Measurements from ENCODE around the gene ATP8B4. TPM values are rescaled to one million over a fixed set of nuclear protein-coding genes. Genes with fewer than 3 reads are reported as not detected.

The ATP8B4 gene
- polyA plus RNA-seq, 1 donor, result 4.4 TPM

DNA sequence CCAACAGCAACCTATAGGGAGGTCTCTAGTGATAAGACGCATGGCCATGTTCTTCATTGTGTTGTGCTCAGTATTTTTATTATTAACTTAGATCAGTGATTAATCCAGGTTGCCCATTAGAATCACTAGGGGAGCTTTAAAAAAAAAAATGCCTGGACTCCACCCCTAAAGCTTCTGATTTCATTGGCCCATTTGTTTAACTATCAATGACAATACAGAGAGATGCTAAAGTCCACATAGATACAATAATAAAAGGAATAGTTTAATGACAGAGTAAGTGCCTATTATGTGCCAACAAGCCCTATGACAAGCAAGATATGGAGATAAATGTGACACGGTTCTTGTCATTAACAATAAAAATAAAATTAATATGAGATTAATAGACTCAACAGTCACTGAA, 55.8 kb downstream of the ATP8B4 start:
- 44% methylated on average over 2 of the region's 2 CpGs for WGBS (ENCODE audit: insufficient coverage, low lambda C conversion rate)
- H3K4me3 ChIP-seq (ENCODE audit: low read length), result no peak overlapping the region
- peak in 1 of 2 donors; percentile 55 for DNase-seq
- no peaks in the 10 kb centered on the region for H3K27me3 ChIP-seq (ENCODE audit: control insufficient read depth, insufficient read depth, low read length)
- H3K27ac ChIP-seq (ENCODE audit: low read length), result no peak overlapping the region
- no peaks in the 10 kb centered on the region for H3K9me3 ChIP-seq (ENCODE audit: control insufficient read depth, low read depth, low read length)
- H3K4me1 ChIP-seq (ENCODE audit: control insufficient read depth, insufficient read depth, low read length), result peaks cover 16% of the 10 kb centered on the region
- H3K36me3 ChIP-seq (ENCODE audit: control insufficient read depth, insufficient read depth, low read length), result no peaks in the 10 kb centered on the region

DNA sequence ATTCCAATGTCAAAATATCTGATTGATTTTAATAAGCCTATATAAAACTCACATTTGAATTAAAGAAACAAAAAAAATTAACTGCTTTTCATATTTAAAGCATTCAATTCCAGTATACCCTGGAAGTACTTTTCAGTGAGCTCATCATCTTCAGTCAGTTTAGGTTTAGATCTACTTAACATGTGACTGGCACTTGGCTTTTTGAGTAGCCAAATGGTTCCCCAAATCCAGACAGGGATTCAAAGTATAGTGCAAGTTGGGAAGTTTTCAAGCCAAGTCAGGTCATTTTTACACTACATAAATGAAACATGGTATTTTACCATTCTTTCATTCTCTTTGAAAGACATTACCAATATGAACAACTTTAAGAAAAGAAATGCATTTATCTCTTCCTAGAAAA, 57.5 kb downstream of the ATP8B4 start:
- Histone ChIP-seq H3K9me3 (ENCODE audit: control insufficient read depth, low read depth, low read length) (no peaks in the 10 kb centered on the region), H3K4me1 (ENCODE audit: control insufficient read depth, insufficient read depth, low read length) (peaks cover 2% of the 10 kb centered on the region), H3K4me3 (ENCODE audit: low read length) (no peak overlapping the region), H3K27ac (ENCODE audit: low read length) (no peak overlapping the region), H3K36me3 (ENCODE audit: control insufficient read depth, insufficient read depth, low read length) (no peaks in the 10 kb centered on the region), H3K27me3 (ENCODE audit: control insufficient read depth, insufficient read depth, low read length) (no peaks in the 10 kb centered on the region)
- DNase-seq, result no peak

DNA sequence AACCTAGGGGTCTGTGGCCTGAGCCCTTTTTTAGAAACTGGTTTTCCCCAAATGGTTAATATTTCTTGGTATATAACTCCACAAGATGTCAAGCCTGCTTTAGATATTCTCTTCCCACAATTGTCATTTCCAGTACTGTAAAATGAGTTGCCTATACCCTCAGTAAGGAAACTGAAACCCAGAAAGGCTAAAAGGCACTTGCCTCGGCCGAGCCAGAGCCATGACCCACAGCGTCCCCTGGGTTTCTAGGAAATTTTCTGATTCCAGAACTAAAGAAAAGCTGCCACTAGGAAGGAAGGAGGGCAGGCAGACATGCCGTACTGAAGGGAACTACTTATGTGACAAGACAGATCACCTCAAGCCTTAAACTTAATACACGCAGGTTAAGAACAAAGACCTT, 59.1 kb downstream of the ATP8B4 start:
- WGBS (ENCODE audit: insufficient coverage, low lambda C conversion rate), result no CpG with 5 or more reads among the region's 5 CpGs
- Histone ChIP-seq H3K27me3 (ENCODE audit: control insufficient read depth, insufficient read depth, low read length) (no peaks in the 10 kb centered on the region), H3K36me3 (ENCODE audit: control insufficient read depth, insufficient read depth, low read length) (no peaks in the 10 kb centered on the region), H3K4me1 (ENCODE audit: control insufficient read depth, insufficient read depth, low read length) (no peaks in the 10 kb centered on the region), H3K27ac (ENCODE audit: low read length) (no peak overlapping the region), H3K4me3 (ENCODE audit: low read length) (no peak overlapping the region), H3K9me3 (ENCODE audit: control insufficient read depth, low read depth, low read length) (no peaks in the 10 kb centered on the region)
- no peak for DNase-seq

DNA sequence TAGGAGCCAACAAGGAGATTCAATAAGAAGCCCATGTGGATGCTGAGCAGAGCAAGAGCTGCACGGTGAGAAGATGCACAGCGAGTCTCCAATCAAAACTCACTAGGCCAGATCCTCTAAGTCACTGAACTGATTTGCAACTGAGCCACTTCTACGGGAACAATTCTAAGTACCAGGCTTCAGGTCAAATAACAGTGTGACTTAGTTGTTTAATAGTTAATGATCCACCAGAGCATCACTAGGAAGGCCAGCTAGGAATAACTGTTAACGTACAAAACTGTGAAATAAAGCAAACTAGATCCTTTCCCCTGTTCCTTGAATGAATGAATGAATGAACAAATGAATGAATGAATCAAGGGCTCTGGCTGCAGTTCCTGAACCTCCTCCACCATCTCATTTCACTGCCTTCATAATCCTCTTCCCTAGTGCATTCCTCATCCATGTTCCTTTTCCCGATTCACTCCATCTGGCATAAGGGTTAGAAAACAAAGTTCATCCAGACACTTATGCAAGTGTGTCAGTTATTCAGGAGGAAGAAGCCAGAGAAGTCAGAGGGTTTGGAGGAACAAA, 59.7 kb downstream of the ATP8B4 start:
- Histone ChIP-seq H3K36me3 (ENCODE audit: control insufficient read depth, insufficient read depth, low read length) (no peaks in the 10 kb centered on the region), H3K27me3 (ENCODE audit: control insufficient read depth, insufficient read depth, low read length) (no peaks in the 10 kb centered on the region), H3K4me3 (ENCODE audit: low read length) (no peak overlapping the region), H3K4me1 (ENCODE audit: control insufficient read depth, insufficient read depth, low read length) (no peaks in the 10 kb centered on the region), H3K27ac (ENCODE audit: low read length) (no peak overlapping the region), H3K9me3 (ENCODE audit: control insufficient read depth, low read depth, low read length) (peaks cover 2% of the 10 kb centered on the region)
- no peak for DNase-seq
- 100% methylated on average over 1 of the region's 5 CpGs for WGBS (ENCODE audit: insufficient coverage, low lambda C conversion rate)

DNA sequence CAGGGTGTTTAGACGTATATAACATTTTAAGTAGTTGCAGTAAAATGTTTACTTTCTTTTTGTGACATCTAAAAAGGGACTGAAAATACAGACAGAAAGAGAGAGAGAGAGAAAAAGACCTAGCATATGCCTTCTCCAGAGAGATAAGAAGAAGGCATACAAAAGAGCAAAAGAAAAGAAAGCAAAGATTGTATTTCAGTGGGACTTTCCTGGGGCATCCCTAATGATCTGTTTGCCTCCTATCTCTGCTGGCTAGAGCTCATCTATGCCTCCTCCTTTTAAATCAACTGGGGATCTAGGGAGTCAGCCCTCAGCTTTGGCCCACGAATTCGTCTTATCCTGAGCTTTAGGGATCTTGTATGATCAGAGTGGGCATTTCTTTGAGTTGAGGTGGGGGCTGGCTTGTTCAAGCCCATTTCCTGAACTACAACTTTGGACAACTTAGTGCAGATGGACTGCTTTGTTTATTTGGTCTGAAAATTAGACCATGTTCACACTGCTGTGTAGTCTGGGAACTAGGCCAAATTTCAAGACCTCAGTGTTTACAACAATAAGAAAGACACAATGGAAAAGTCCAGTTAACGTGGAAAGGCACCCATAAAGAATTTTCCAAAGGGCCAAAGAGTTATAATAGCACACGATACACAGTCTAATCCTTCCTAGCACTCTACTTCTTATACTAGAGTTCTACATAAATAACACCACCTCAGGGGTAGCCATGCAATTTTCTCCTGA, 61.0 kb downstream of the ATP8B4 start:
- H3K27ac ChIP-seq (ENCODE audit: low read length), result no peak overlapping the region
- H3K9me3 ChIP-seq (ENCODE audit: control insufficient read depth, low read depth, low read length), result peaks cover 2% of the 10 kb centered on the region
- no peak overlapping the region for H3K4me3 ChIP-seq (ENCODE audit: low read length)
- peak in 1 of 2 donors; percentile 33 for DNase-seq
- H3K4me1 ChIP-seq (ENCODE audit: control insufficient read depth, insufficient read depth, low read length), result peaks cover 4% of the 10 kb centered on the region
- 50% methylated on average over 1 of the region's 5 CpGs for WGBS (ENCODE audit: insufficient coverage, low lambda C conversion rate)
- H3K27me3 ChIP-seq (ENCODE audit: control insufficient read depth, insufficient read depth, low read length), result no peaks in the 10 kb centered on the region
- no peaks in the 10 kb centered on the region for H3K36me3 ChIP-seq (ENCODE audit: control insufficient read depth, insufficient read depth, low read length)

DNA sequence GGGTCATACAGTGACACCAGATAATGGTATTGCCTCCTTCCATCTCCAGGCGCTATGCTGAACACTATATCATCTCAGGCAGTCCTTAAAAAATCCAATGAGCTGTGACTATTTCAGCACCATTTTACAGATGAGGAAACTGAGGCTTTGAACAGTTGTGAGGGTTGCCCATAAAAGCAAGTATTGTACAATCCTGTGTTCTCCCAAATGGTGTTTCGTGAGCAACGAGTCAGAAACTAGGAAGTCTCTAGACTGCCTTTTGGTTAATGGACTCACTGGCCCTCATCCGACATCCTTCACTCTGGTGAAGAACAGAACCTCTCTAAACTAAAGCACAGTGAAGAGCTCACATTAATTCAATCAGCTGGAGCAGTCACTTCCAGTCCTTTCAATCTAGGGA, 61.8 kb downstream of the ATP8B4 start:
- no peak overlapping the region for H3K4me3 ChIP-seq (ENCODE audit: low read length)
- WGBS (ENCODE audit: insufficient coverage, low lambda C conversion rate), result no CpG with 5 or more reads among the region's 4 CpGs
- H3K36me3 ChIP-seq (ENCODE audit: control insufficient read depth, insufficient read depth, low read length), result no peaks in the 10 kb centered on the region
- H3K27me3 ChIP-seq (ENCODE audit: control insufficient read depth, insufficient read depth, low read length), result no peaks in the 10 kb centered on the region
- H3K27ac ChIP-seq (ENCODE audit: low read length), result no peak overlapping the region
- no peak for DNase-seq
- peaks cover 11% of the 10 kb centered on the region for H3K4me1 ChIP-seq (ENCODE audit: control insufficient read depth, insufficient read depth, low read length)
- peaks cover 2% of the 10 kb centered on the region for H3K9me3 ChIP-seq (ENCODE audit: control insufficient read depth, low read depth, low read length)

DNA sequence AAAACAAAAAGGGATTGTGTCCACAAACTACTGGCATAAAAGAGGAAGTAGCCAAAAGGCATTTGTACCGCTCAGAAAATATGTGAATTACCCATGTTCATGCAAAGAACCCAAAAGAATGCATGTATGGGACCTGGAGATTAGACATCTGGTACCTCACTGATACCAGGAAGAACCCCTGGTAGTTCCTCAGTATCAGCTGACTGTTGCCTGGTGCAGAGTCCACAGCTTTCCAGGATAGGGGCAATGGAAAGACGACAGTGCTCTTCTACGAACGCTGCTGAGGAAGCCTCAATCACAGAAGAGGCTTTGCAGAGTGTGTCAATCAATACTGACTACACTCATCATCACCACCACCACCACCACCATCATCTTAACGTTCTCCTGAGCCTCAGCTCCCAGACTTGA, 63.3 kb downstream of the ATP8B4 start:
- DNase-seq, result peak in 1 of 2 donors; percentile 53
- H3K4me3 ChIP-seq (ENCODE audit: low read length), result no peak overlapping the region
- H3K9me3 ChIP-seq (ENCODE audit: control insufficient read depth, low read depth, low read length), result peaks cover 2% of the 10 kb centered on the region
- no peaks in the 10 kb centered on the region for H3K27me3 ChIP-seq (ENCODE audit: control insufficient read depth, insufficient read depth, low read length)
- H3K4me1 ChIP-seq (ENCODE audit: control insufficient read depth, insufficient read depth, low read length), result peaks cover 17% of the 10 kb centered on the region
- H3K27ac ChIP-seq (ENCODE audit: low read length), result peak overlapping the region; percentile 7
- 82% methylated on average over 2 of the region's 5 CpGs for WGBS (ENCODE audit: insufficient coverage, low lambda C conversion rate)
- no peaks in the 10 kb centered on the region for H3K36me3 ChIP-seq (ENCODE audit: control insufficient read depth, insufficient read depth, low read length)

DNA sequence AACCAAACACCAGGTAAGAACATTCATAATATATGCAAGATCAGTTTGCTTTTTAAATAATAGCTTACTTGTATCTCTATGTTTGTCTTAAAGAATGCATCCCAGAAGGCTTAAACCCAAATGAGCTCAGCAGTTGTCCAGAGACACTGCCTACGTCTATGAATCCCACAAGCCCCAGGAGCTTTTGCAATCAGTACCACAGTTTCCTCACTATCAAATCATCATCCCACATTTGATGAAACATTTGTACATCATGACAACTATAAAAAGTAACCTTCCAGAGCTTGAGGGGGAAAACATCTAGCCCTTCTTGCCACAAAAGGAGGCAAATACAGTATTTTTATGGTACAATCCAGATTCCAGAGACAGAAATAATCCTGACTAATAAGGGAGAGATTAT, 63.7 kb downstream of the ATP8B4 start:
- Histone ChIP-seq H3K4me1 (ENCODE audit: control insufficient read depth, insufficient read depth, low read length) (peaks cover 17% of the 10 kb centered on the region), H3K36me3 (ENCODE audit: control insufficient read depth, insufficient read depth, low read length) (no peaks in the 10 kb centered on the region), H3K9me3 (ENCODE audit: control insufficient read depth, low read depth, low read length) (peaks cover 2% of the 10 kb centered on the region), H3K27me3 (ENCODE audit: control insufficient read depth, insufficient read depth, low read length) (no peaks in the 10 kb centered on the region), H3K4me3 (ENCODE audit: low read length) (no peak overlapping the region), H3K27ac (ENCODE audit: low read length) (peak overlapping the region; percentile 7)
- DNase-seq, result no peak
- no CpG with 5 or more reads among the region's 1 CpG for WGBS (ENCODE audit: insufficient coverage, low lambda C conversion rate)

DNA sequence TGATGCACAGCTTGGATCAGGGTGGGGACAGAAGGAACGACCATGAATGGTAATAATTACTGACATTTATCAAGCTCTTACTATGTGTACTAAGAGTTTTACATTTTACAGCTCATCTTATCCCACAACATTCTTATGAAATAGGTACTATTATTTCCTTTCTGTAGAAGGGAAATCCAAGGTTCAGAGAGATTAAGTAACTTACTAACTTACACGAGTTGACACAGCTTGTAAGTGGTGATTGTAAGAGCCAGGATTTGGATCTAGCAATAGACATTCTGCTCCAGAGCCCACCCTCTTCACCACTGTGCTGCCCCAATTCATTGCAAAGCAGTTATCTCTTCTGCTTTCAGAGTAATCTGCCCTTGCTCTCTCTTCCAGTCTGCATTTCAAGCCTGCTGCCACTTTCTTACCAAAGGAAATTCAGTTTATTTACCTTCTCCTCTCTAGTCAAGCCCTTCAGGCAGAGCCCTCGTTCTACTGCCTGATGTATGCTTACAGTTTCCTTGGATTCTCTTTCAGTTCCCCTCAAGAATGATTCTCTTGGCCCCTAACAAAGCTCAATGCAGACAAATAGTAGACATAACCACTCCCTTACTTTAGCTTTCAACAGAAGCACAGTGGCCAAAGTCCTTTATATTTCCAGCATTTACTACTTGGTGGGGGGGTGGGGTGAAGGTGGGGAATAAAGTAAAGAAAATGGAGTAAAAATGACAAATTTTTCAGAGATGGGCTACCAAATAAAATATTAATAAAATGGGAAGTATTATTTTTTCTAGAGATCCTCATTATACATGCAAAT, 65.8 kb downstream of the ATP8B4 start:
- 17% methylated on average over 1 of the region's 3 CpGs for WGBS (ENCODE audit: insufficient coverage, low lambda C conversion rate)
- H3K9me3 ChIP-seq (ENCODE audit: control insufficient read depth, low read depth, low read length), result peaks cover 2% of the 10 kb centered on the region
- peak overlapping the region; percentile 98 for H3K27ac ChIP-seq (ENCODE audit: low read length)
- DNase-seq, result peak in 1 of 2 donors; percentile 80
- no peak overlapping the region for H3K4me3 ChIP-seq (ENCODE audit: low read length)
- no peaks in the 10 kb centered on the region for H3K27me3 ChIP-seq (ENCODE audit: control insufficient read depth, insufficient read depth, low read length)
- peaks cover 17% of the 10 kb centered on the region for H3K4me1 ChIP-seq (ENCODE audit: control insufficient read depth, insufficient read depth, low read length)
- no peaks in the 10 kb centered on the region for H3K36me3 ChIP-seq (ENCODE audit: control insufficient read depth, insufficient read depth, low read length)

DNA sequence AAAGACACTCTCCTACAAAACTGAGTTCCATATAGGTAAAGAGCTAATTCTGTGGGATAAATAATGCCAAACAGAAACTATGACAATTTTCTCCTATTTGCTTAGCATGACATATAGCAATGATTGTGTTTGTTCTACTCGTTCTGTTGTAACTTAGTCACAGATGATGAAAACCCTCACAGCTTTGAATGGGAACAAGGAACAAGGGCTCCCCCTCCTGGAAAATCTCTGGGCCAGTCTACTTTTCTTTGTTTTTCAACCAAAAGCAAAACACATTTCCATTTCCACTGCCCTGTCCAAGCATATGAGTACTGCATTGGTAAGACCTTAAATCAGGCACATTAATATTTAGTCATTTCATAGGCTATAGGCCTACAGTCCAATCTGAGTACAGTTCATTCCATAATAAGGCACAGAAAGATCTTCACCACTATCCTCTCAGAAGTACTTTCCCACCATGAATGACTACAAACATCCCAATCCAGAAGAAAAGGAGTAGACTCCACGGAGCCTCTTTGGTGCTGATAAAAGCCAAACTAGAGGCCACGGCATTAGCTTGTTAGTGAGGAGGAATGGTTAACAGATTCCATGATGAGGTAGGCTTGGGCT, 67.1 kb downstream of the ATP8B4 start:
- no peaks in the 10 kb centered on the region for H3K27me3 ChIP-seq (ENCODE audit: control insufficient read depth, insufficient read depth, low read length)
- WGBS (ENCODE audit: insufficient coverage, low lambda C conversion rate), result 42% methylated on average over 2 of the region's 3 CpGs
- DNase-seq, result peak; percentile 62 to 72
- peak overlapping the region; percentile 98 for H3K27ac ChIP-seq (ENCODE audit: low read length)
- H3K36me3 ChIP-seq (ENCODE audit: control insufficient read depth, insufficient read depth, low read length), result no peaks in the 10 kb centered on the region
- no peak overlapping the region for H3K4me3 ChIP-seq (ENCODE audit: low read length)
- peaks cover 17% of the 10 kb centered on the region for H3K4me1 ChIP-seq (ENCODE audit: control insufficient read depth, insufficient read depth, low read length)
- peaks cover 2% of the 10 kb centered on the region for H3K9me3 ChIP-seq (ENCODE audit: control insufficient read depth, low read depth, low read length)

Measured in large intestine (tissue), 3 donors.